RPMI7951 (cell line): ENCODE measurements around the gene PHF12. TPM values are rescaled to one million over a fixed set of nuclear protein-coding genes. Genes with fewer than 3 reads are reported as not detected.

Experiments
- DNase-seq: peaks from one replicate; pipeline ENCODE4 v3.0.0-alpha.2; 2012; ENCODE audit warnings: low read depth
- total RNA-seq: library from RNA; depleted of rRNA; stranded (reverse); fragments of >200 nt; shearing (Covaris generic); gene quantifications from 2 replicates; pipeline ENCODE4 v1.2.3, GENCODE V29; 2014; rRNA removed

Gene PHF12
- 9.2 and 18.0 TPM in 2 replicates for total RNA-seq

- DNase-seq, result peak; percentile 99
Measured at GRCh38 chr17:28951428-28951990, at the start of gene PHF12. TSS of gene PHF12 (minus strand) at chr17:28951518. CDS start at chr17:28950960, 558 bp downstream.

- no peak for DNase-seq
Measured at GRCh38 chr17:29000973-29001372, 49.7 kb upstream of the PHF12 start.

GRCh38 chr17:28999206-28999605 lies 47.9 kb upstream of the PHF12 start:
- DNase-seq, result no peak

- no peak for DNase-seq
Measured at GRCh38 chr17:28997806-28998205, 46.5 kb upstream of the PHF12 start.

GRCh38 chr17:28996554-28997096 lies 45.3 kb upstream of the PHF12 start:
- DNase-seq, result no peak

GRCh38 chr17:28993645-28994426 lies 42.5 kb upstream of the PHF12 start:
- peak; percentile 10 for DNase-seq

- DNase-seq, result peak; percentile 28
Measured at GRCh38 chr17:28992625-28993600, 41.6 kb upstream of the PHF12 start.

GRCh38 chr17:28992185-28992584 lies 40.9 kb upstream of the PHF12 start:
- no peak for DNase-seq

- DNase-seq, result no peak
Measured at GRCh38 chr17:28991779-28992178, 40.5 kb upstream of the PHF12 start.

- DNase-seq, result no peak
Measured at GRCh38 chr17:28989028-28989427, 37.7 kb upstream of the PHF12 start.

GRCh38 chr17:28988475-28988874 lies 37.2 kb upstream of the PHF12 start:
- DNase-seq, result no peak

GRCh38 chr17:28986714-28987655 lies 35.7 kb upstream of the PHF12 start:
- no peak for DNase-seq

GRCh38 chr17:28985950-28986713 lies 34.8 kb upstream of the PHF12 start:
- no peak for DNase-seq

GRCh38 chr17:28983286-28984230 lies 32.2 kb upstream of the PHF12 start:
- no peak for DNase-seq

GRCh38 chr17:28982131-28982793 lies 30.9 kb upstream of the PHF12 start:
- DNase-seq, result peak; percentile 47

- DNase-seq, result no peak
Measured at GRCh38 chr17:28978356-28978964, 27.1 kb upstream of the PHF12 start.

- no peak for DNase-seq
Measured at GRCh38 chr17:28977659-28978355, 26.5 kb upstream of the PHF12 start.
